HepG2 (cell line): Measurements from ENCODE around the gene COMMD10. TPM values are rescaled to one million over a fixed set of nuclear protein-coding genes. Genes with fewer than 3 reads are reported as not detected.

Experiments
- ATAC-seq: fragments of 200-7000 bp; cut with Tn5 transposase; 3 replicates; pipeline ENCODE4 v1.9.1; 2020; ENCODE audit warnings: mild to moderate bottlenecking, moderate library complexity
- BruUV-seq: library from RNA; stranded (reverse); fragments of 400-500 nt; replicated peaks from 2 replicates; lab custom pipeline; 2021; lab: Mats Ljungman, UMichigan
- CTCF ChIA-PET: fragments of 300-600 bp; formaldehyde crosslinking; extraction: SDS; loops from one replicate; lab custom pipeline; 2021; ENCODE audit warnings: low total read pairs, inconsistent platforms, low intra/inter-chr PET ratio; lab: Yijun Ruan, JAX
- POLR2A ChIA-PET: fragments of 350-600 bp; sonication (Branson Sonifier 250); formaldehyde crosslinking; loops from one replicate; lab custom pipeline; 2020; ENCODE audit warnings: antibody characterized with exemption, inconsistent platforms; lab: Yijun Ruan, JAX
- DNase-seq: peaks from one replicate; pipeline ENCODE4 v3.0.0-alpha.2; 2015; ENCODE audit warnings: low spot score
- FAIRE-seq: peaks from 3 replicates; lab custom pipeline; 2011; peaks lifted over from hg19 to GRCh38; lab: Jason Lieb, UNC
- H2AFZ ChIP-seq: one replicate; pipeline ENCODE4 v1.6.1; 2011; ENCODE audit warnings: low read length, inconsistent platforms
- H3K27ac ChIP-seq: fragments of 300-600 bp; 3 replicates; pipeline ENCODE4 v1.8.0; 2011; ENCODE audit warnings: mixed run types, mild to moderate bottlenecking, mixed read lengths, low read length, inconsistent platforms; ENCODE audit not compliant: insufficient read depth; ENCODE audit errors: extremely low read length
- H3K27me3 ChIP-seq, 2 experiments: fragments of 200-600 bp in 1 of 2; 2 replicates in 1 of 2; 3 replicates in 1 of 2; pipeline versions ENCODE4 v1.6.0 to v1.8.0; 2011; ENCODE audit warnings: low read length in 2 of 2, mild to moderate bottlenecking in 2 of 2, moderate library complexity in 2 of 2, inconsistent platforms in 1 of 2; ENCODE audit not compliant: insufficient read depth in 2 of 2, control insufficient read depth in 1 of 2
- H3K36me3 ChIP-seq, 2 experiments: fragments of 200-600 bp in 1 of 2; replicated peaks in 1 of 2; 2 replicates in 1 of 2; 3 replicates in 1 of 2; pipeline versions ENCODE4 v1.5.1 to v1.8.0; 2011; ENCODE audit warnings: low read length in 2 of 2, inconsistent platforms in 1 of 2; ENCODE audit not compliant: insufficient read depth in 2 of 2, control insufficient read depth in 1 of 2
- H3K4me1 ChIP-seq: 2 replicates; pipeline ENCODE4 v1.5.1; 2012; ENCODE audit warnings: low read length, inconsistent platforms; ENCODE audit not compliant: insufficient read depth
- H3K4me2 ChIP-seq: 2 replicates; pipeline ENCODE4 v1.6.0; 2011; ENCODE audit warnings: low read depth, low read length, inconsistent platforms
- H3K4me3 ChIP-seq, 3 experiments: fragments of 200-600 bp in 1 of 3; sonication (generic), shearing (Covaris generic) in 1 of 3; replicated peaks in 1 of 3; 2 replicates each; pipeline ENCODE4 v1.5.1; 2011 to 2016; ENCODE audit warnings: low read length in 3 of 3, inconsistent platforms in 2 of 3, low read depth in 2 of 3, mild to moderate bottlenecking in 2 of 3, control low read depth in 1 of 3, mixed read lengths in 1 of 3; ENCODE audit not compliant: insufficient read depth in 1 of 3
- H3K79me2 ChIP-seq: one replicate; pipeline ENCODE4 v1.6.1; 2011; ENCODE audit warnings: low read length, inconsistent platforms; ENCODE audit not compliant: insufficient read depth
- H3K9ac ChIP-seq: 2 replicates; pipeline ENCODE4 v1.6.0; 2011; ENCODE audit warnings: mild to moderate bottlenecking, low read depth, low read length, inconsistent platforms; ENCODE audit not compliant: insufficient read depth
- H3K9me3 ChIP-seq: 2 replicates; pipeline ENCODE4 v1.5.1; 2012; ENCODE audit warnings: mild to moderate bottlenecking, low read length
- H4K20me1 ChIP-seq: 2 replicates; pipeline ENCODE4 v1.6.0; 2011; ENCODE audit warnings: inconsistent platforms, mild to moderate bottlenecking, low read length, moderate library complexity; ENCODE audit not compliant: insufficient read depth
- DDIT3 ChIP-seq: sonication (generic); formaldehyde crosslinking; IDR thresholded peaks from 2 replicates; pipeline ENCODE4 v1.4.0; 2020; ENCODE audit warnings: mild to moderate bottlenecking, missing genetic modification reagents
- MATR3 ChIP-seq: sonication (generic); formaldehyde crosslinking; IDR thresholded peaks from 2 replicates; pipeline ENCODE4 v1.4.0; 2020; ENCODE audit warnings: missing genetic modification reagents
- MXD3 ChIP-seq: IDR thresholded peaks from 2 replicates; pipeline ENCODE4 v1.6.1; 2016; ENCODE audit warnings: mild to moderate bottlenecking, missing biosample characterization, missing genetic modification reagents
- NR1H2 ChIP-seq: sonication (generic); formaldehyde crosslinking; IDR thresholded peaks from 2 replicates; pipeline ENCODE4 v1.8.1; 2022; ENCODE audit warnings: low read depth, missing genetic modification reagents, borderline replicate concordance
- PHB2 ChIP-seq: fragments of 450-650 bp; IDR thresholded peaks from 2 replicates; pipeline ENCODE4 v1.6.1; 2018; ENCODE audit not compliant: partially characterized antibody
- PPARG ChIP-seq: conservative IDR thresholded peaks from 2 replicates; pipeline ENCODE4 v1.6.1; 2016; ENCODE audit warnings: missing biosample characterization, missing genetic modification reagents
- RNF2 ChIP-seq: fragments of 450-650 bp; conservative IDR thresholded peaks from 2 replicates; pipeline ENCODE4 v1.6.1; 2016; ENCODE audit warnings: low read depth
- RNF219 ChIP-seq: sonication (generic); formaldehyde crosslinking; IDR thresholded peaks from 2 replicates; pipeline ENCODE4 v1.5.0; 2020; ENCODE audit warnings: mild to moderate bottlenecking, missing genetic modification reagents
- TCF7 ChIP-seq: sonication (generic); IDR thresholded peaks from 2 replicates; pipeline ENCODE4 v1.6.1; 2016; ENCODE audit warnings: antibody characterized with exemption, low read depth
- ZMAT3 ChIP-seq: sonication (generic); formaldehyde crosslinking; conservative IDR thresholded peaks from 2 replicates; pipeline ENCODE4 v1.7.0; 2021; ENCODE audit warnings: missing genetic modification reagents
- WGBS: methylation state at CpG from one replicate; pipeline ENCODE4 v1.1.6; 2017; ENCODE audit warnings: low lambda C conversion rate; 5-methylcytosine and 5-hydroxymethylcytosine counted together
- in situ Hi-C: cut with HindIII; loops from 2 replicates; pipeline ENCODE4 v1.10.0; 2017; ENCODE audit warnings: low pct_unique_long_range_greater_than_20kb; ENCODE audit not compliant: extremely low pct_ligation_motif_present
- intact Hi-C: fragments of 100-400 bp; cut with micrococcal nuclease; formaldehyde crosslinking; loops from one replicate; pipeline ENCODE4 v1.10.0; 2022; ENCODE audit not compliant: unreplicated experiment
- polyA plus RNA-seq, 8 experiments: library from polyadenylated mRNA; depleted of rRNA in 3 of 8; stranded (reverse) in 7 of 8; unstranded in 1 of 8; fragments of >200 nt; fragmentation: Illumina TruSeq in 4 of 8; extraction: Trizol in 4 of 8; gene quantifications; 2 replicates each; pipeline versions ENCODE4 v1.2.1 to v1.2.3, GENCODE V29; 2011 to 2016; ENCODE audit warnings: low read depth in 4 of 8, missing spikeins in 1 of 8, mixed read lengths in 1 of 8; ENCODE audit not compliant: insufficient read depth in 1 of 8
- total RNA-seq, 5 experiments: library from RNA; depleted of rRNA; stranded (reverse); fragments of >200 nt; fragmentation: Illumina TruSeq; extraction: Trizol; gene quantifications; 2 replicates each; pipeline ENCODE4 v1.2.3, GENCODE V29; 2016; ENCODE audit warnings: low read depth in 1 of 5

Gene COMMD10
- total and polyA plus RNA-seq, 2 of the 13 experiments (the other 11 are each of a cell fraction or from before 2014, with no cell fraction given): 16.9 to 39.3 TPM

GRCh38 chr5:116237917-116238500, 153.2 kb downstream of the COMMD10 start (continued):
- TF ChIP-seq RNF2 (no peak), RNF219 (CRISPR knock-in tag) (no peak), MXD3 (no peak), DDIT3 (CRISPR knock-in tag) (no peak), ZMAT3 (no peak)
- TF ChIP-seq, all 625 proteins: peak for 0

- intact Hi-C loops (no loop called here), in situ Hi-C loops (no loop called here)
- H3K27ac ChIP-seq: no peak overlapping the region
- DNase-seq (no peak), ATAC-seq (no peak), FAIRE-seq (no peak)
- H3K9me3 ChIP-seq: 0 out of 2 replicates have a peak, but pooled peaks cover 6% of the 10 kb centered on the region
- H3K4me1 ChIP-seq: no peaks in the 10 kb centered on the region
- no peaks in the 10 kb centered on the region for H3K27me3 ChIP-seq
- H2AFZ ChIP-seq: no peak overlapping the region
- no peak overlapping the region for H3K4me3 ChIP-seq
- H3K79me2 ChIP-seq: no peaks in the 10 kb centered on the region
- ChIA-PET CTCF (no interaction called here), POLR2A (no interaction called here)
- no TSS peak for BruUV-seq
- H3K4me2 ChIP-seq: no peak overlapping the region
- 100% methylated on average over 1 of the region's 1 CpG for WGBS
- H3K36me3 ChIP-seq: no peaks in the 10 kb centered on the region
- no peaks in the 10 kb centered on the region for H4K20me1 ChIP-seq
- TF ChIP-seq TCF7 (no peak), NR1H2 (no peak), PPARG (CRISPR knock-in tag) (no peak), MATR3 (CRISPR knock-in tag) (no peak), PHB2 (no peak)
- no peak overlapping the region for H3K9ac ChIP-seq
These were observed 157.5 kb downstream of the COMMD10 start for GRCh38 chr5:116242343-116242742.
